Endothelial cell of umbilical vein (primary cell): ENCODE results near the gene TAF6. TPM values are rescaled to one million over a fixed set of nuclear protein-coding genes. Genes with fewer than 3 reads are reported as not detected.

Source experiments
- BruUV-seq: library from RNA; stranded (reverse); fragments of 400-500 nt; replicated peaks from 2 replicates; lab custom pipeline; 2021; lab: Mats Ljungman, UMichigan
- CTCF ChIA-PET: fragments of 300-600, 350-600 bp; sonication (Branson Sonifier 250); formaldehyde crosslinking; loops from one replicate; lab custom pipeline; 2021; ENCODE audit warnings: antibody characterized with exemption, inconsistent platforms; lab: Charles Lee
- POLR2A ChIA-PET: fragments of 300-600, 350-600 bp; sonication (Branson Sonifier 250); formaldehyde crosslinking; loops from one replicate; lab custom pipeline; 2021; ENCODE audit warnings: antibody characterized with exemption, inconsistent platforms; lab: Charles Lee
- DNase-seq: peaks from one replicate; pipeline ENCODE4 v3.0.0-alpha.2; 2011; ENCODE audit warnings: low read depth, low spot score
- FAIRE-seq: peaks from 2 replicates; lab custom pipeline; 2011; peaks lifted over from hg19 to GRCh38; lab: Jason Lieb, UNC
- H2AFZ ChIP-seq: 2 replicates; pipeline ENCODE4 v1.6.0; 2012; ENCODE audit warnings: low read depth, low read length, control low read depth, inconsistent platforms
- H3K27ac ChIP-seq: 2 replicates; pipeline ENCODE4 v1.5.1; 2011; ENCODE audit warnings: low read depth, mild to moderate bottlenecking, control low read depth, low read length, moderate library complexity; ENCODE audit not compliant: insufficient read depth
- H3K27me3 ChIP-seq, 2 experiments: 2 replicates each; pipeline versions ENCODE4 v1.6.0 to v1.6.1; 2011; ENCODE audit warnings: low read length in 2 of 2, mixed read lengths in 1 of 2; ENCODE audit not compliant: control insufficient read depth in 2 of 2, insufficient read depth in 2 of 2
- H3K36me3 ChIP-seq, 2 experiments: 2 replicates in 1 of 2; 3 replicates in 1 of 2; pipeline ENCODE4 v1.5.1; 2011; ENCODE audit warnings: low read length in 2 of 2, mild to moderate bottlenecking in 1 of 2, moderate library complexity in 1 of 2; ENCODE audit not compliant: control insufficient read depth in 2 of 2, insufficient read depth in 2 of 2; ENCODE audit errors: extremely low read depth in 1 of 2
- H3K4me1 ChIP-seq: 3 replicates; pipeline ENCODE4 v1.5.1; 2011; ENCODE audit warnings: mild to moderate bottlenecking, low read length; ENCODE audit not compliant: control insufficient read depth, insufficient read depth; ENCODE audit errors: extremely low read depth
- H3K4me2 ChIP-seq: 2 replicates; pipeline ENCODE4 v1.6.1; 2011; ENCODE audit warnings: low read length, control low read depth, mixed read lengths; ENCODE audit not compliant: insufficient read depth
- H3K4me3 ChIP-seq, 3 experiments: fragments of 200-600 bp in 1 of 3; sonication (generic), shearing (Covaris generic) in 1 of 3; replicated peaks in 1 of 3; 2 replicates each; pipeline ENCODE4 v1.5.1; 2011 to 2016; ENCODE audit warnings: control low read depth in 3 of 3, low read length in 3 of 3, mild to moderate bottlenecking in 2 of 3, inconsistent platforms in 1 of 3, low read depth in 1 of 3, moderate library complexity in 1 of 3; ENCODE audit not compliant: insufficient read depth in 1 of 3
- H3K79me2 ChIP-seq: 2 replicates; pipeline ENCODE4 v1.6.0; 2012; ENCODE audit warnings: low read length, inconsistent platforms; ENCODE audit not compliant: control insufficient read depth, insufficient read depth
- H3K9ac ChIP-seq: replicated peaks from 2 replicates; pipeline ENCODE3; 2011; ENCODE audit warnings: low read length, control low read depth; ENCODE audit not compliant: insufficient read depth; ENCODE audit errors: extremely low read depth
- H3K9me1 ChIP-seq: replicated peaks from 3 replicates; pipeline ENCODE4 v1.6.0; 2011; ENCODE audit warnings: mild to moderate bottlenecking, low read length; ENCODE audit not compliant: control insufficient read depth, insufficient read depth; ENCODE audit errors: extremely low read depth
- H3K9me3 ChIP-seq: replicated peaks from 2 replicates; pipeline ENCODE4 v1.5.1; 2012; ENCODE audit warnings: low read length, inconsistent platforms; ENCODE audit not compliant: control insufficient read depth, insufficient read depth
- H4K20me1 ChIP-seq: replicated peaks from 2 replicates; pipeline ENCODE3; 2011; ENCODE audit warnings: mild to moderate bottlenecking, low read length; ENCODE audit not compliant: control insufficient read depth, insufficient read depth; ENCODE audit errors: extremely low read depth
- CTCF ChIP-seq, 2 donors: IDR thresholded peaks; 1 replicate in 1 of 2; 2 replicates in 1 of 2; pipeline ENCODE4 v1.5.1; 2011; ENCODE audit warnings: low read length in 2 of 2, mild to moderate bottlenecking in 2 of 2, moderate library complexity in 2 of 2, control low read depth in 1 of 2, inconsistent platforms in 1 of 2, low read depth in 1 of 2; ENCODE audit not compliant: insufficient read depth in 1 of 2; ENCODE audit errors: extremely low read depth in 1 of 2
- POLR2AphosphoS5 ChIP-seq: IDR thresholded peaks from 2 replicates; pipeline ENCODE4 v1.6.1; 2012; ENCODE audit warnings: low read depth, mild to moderate bottlenecking, control low read depth, low read length, moderate library complexity; ENCODE audit not compliant: insufficient read depth
- dilution Hi-C: fragments of 300-500 bp; cut with MboI; formaldehyde crosslinking; loops from one replicate; pipeline ENCODE4 v1.15.0; 2019; ENCODE audit warnings: low sequenced_read_pairs; ENCODE audit not compliant: extremely low pct_ligation_motif_present
- intact Hi-C: fragments of 100-400 bp; cut with micrococcal nuclease; formaldehyde crosslinking; loops from one replicate; pipeline ENCODE4 v1.10.0; 2022
- polyA plus RNA-seq, 4 experiments: library from polyadenylated mRNA; depleted of rRNA in 3 of 4; stranded (reverse) in 3 of 4; unstranded in 1 of 4; fragments of >200 nt; gene quantifications; 2 replicates each; pipeline versions ENCODE4 v1.2.1 to v1.2.3, GENCODE V29; 2011 to 2012; ENCODE audit warnings: missing spikeins in 1 of 4
- total RNA-seq: library from RNA; stranded (reverse); gene quantifications from 2 replicates; pipeline ENCODE4 v1.2.3, GENCODE V29; 2021

Gene TAF6
- total and polyA plus RNA-seq, 2 donors (not counting 3 experiments of a cell fraction or from before 2014, with no cell fraction given), result 32.7 to 64.6 TPM

GRCh38 chr7:100095289-100095688 is 23.9 kb downstream of the TAF6 start:
- CTCF ChIA-PET, result interaction anchor here (0.5 kb wide), 1 partner anchor 40 kb away, joined by 3 read pairs; no protein-coding TSS in a partner anchor
- H3K79me2 ChIP-seq, result peaks cover 44% of the 10 kb centered on the region
- BruUV-seq, result no TSS peak

More at GRCh38 chr7:100095289-100095688, 23.9 kb downstream of the TAF6 start:
- intact Hi-C loops, result no loop called here
- TF ChIP-seq POLR2AphosphoS5 (peak; percentile 11), CTCF (IDR thresholded peaks at IDR 0.05; ENCODE audit: extremely low read depth in 1 of 2, insufficient read depth in 1 of 2, low read depth in 1 of 2, low read length in 2 of 2) (no peak)
- DNase-seq, result no peak
- POLR2A ChIA-PET, result interaction anchor here (0.7 kb wide), 1 partner anchor 13 kb away, joined by 3 read pairs; no protein-coding TSS in a partner anchor
- FAIRE-seq, result no peak
- peaks cover 21% of the 10 kb centered on the region for H3K4me1 ChIP-seq
- no peaks in the 10 kb centered on the region for H3K27me3 ChIP-seq
- H3K9me1 ChIP-seq, result no peaks in the 10 kb centered on the region
- no peaks in the 10 kb centered on the region for H3K9me3 ChIP-seq
- no peak overlapping the region for H3K4me3 ChIP-seq
- no peaks in the 10 kb centered on the region for H4K20me1 ChIP-seq
- H3K36me3 ChIP-seq, result peaks cover 55 to 60% of the 10 kb centered on the region in 2 experiments
- no peak overlapping the region for H2AFZ ChIP-seq
- H3K4me2 ChIP-seq, result no peak overlapping the region
- dilution Hi-C loops, result no loop called here
- no peak overlapping the region for H3K9ac ChIP-seq
- H3K27ac ChIP-seq, result no peak overlapping the region
